H9 (cell line): Measurements from ENCODE around the gene METTL21C. TPM values are rescaled to one million over a fixed set of nuclear protein-coding genes. Genes with fewer than 3 reads are reported as not detected.

Source experiments
- DNase-seq: peaks from one replicate; pipeline ENCODE4 v3.0.0-alpha.2; 2017
- H2AFZ ChIP-seq: one replicate; pipeline ENCODE4 v1.6.1; 2013; ENCODE audit warnings: mild to moderate bottlenecking, low read length, control low read depth, moderate library complexity
- H2AK5ac ChIP-seq: 2 replicates; pipeline ENCODE4 v1.6.1; 2013; ENCODE audit warnings: low read length, control low read depth, mixed read lengths; ENCODE audit not compliant: insufficient read length
- H2BK120ac ChIP-seq: one replicate; pipeline ENCODE4 v1.6.1; 2013; ENCODE audit warnings: low read depth, mild to moderate bottlenecking, low read length, control low read depth, inconsistent platforms; ENCODE audit not compliant: poor library complexity, severe bottlenecking
- H2BK12ac ChIP-seq: 2 replicates; pipeline ENCODE4 v1.6.1; 2013; ENCODE audit warnings: low read length, control low read depth, mixed read lengths, low read depth; ENCODE audit not compliant: insufficient read length
- H2BK15ac ChIP-seq: 2 replicates; pipeline ENCODE4 v1.6.1; 2013; ENCODE audit warnings: low read depth, low read length, control low read depth
- H2BK20ac ChIP-seq: one replicate; pipeline ENCODE4 v1.6.1; 2013; ENCODE audit warnings: low read depth, mild to moderate bottlenecking, low read length, control low read depth, inconsistent platforms; ENCODE audit not compliant: poor library complexity, severe bottlenecking
- H2BK5ac ChIP-seq: 2 replicates; pipeline ENCODE4 v1.6.1; 2013; ENCODE audit warnings: low read length, control low read depth, mixed read lengths; ENCODE audit not compliant: insufficient read length
- H3K14ac ChIP-seq: 2 replicates; pipeline ENCODE4 v1.6.1; 2013; ENCODE audit warnings: low read length, control low read depth; ENCODE audit not compliant: insufficient read depth
- H3K18ac ChIP-seq: 2 replicates; pipeline ENCODE4 v1.6.1; 2013; ENCODE audit warnings: low read depth, mild to moderate bottlenecking, mixed read lengths, low read length, control low read depth; ENCODE audit not compliant: insufficient read length
- H3K23ac ChIP-seq: 2 replicates; pipeline ENCODE4 v1.6.1; 2013; ENCODE audit warnings: low read length, control low read depth, mixed read lengths, low read depth; ENCODE audit not compliant: insufficient read length
- H3K23me2 ChIP-seq: 2 replicates; pipeline ENCODE4 v1.6.1; 2013; ENCODE audit warnings: low read depth, mild to moderate bottlenecking, mixed read lengths, low read length, control low read depth; ENCODE audit not compliant: insufficient read length, poor library complexity, severe bottlenecking
- H3K27ac ChIP-seq: 2 replicates; pipeline ENCODE4 v1.5.1; 2013; ENCODE audit warnings: low read length, control low read depth, mixed read lengths, low read depth; ENCODE audit not compliant: insufficient read length
- H3K27me3 ChIP-seq: 2 replicates; pipeline ENCODE4 v1.6.1; 2013; ENCODE audit warnings: low read length, control low read depth, inconsistent platforms; ENCODE audit not compliant: insufficient read depth
- H3K4ac ChIP-seq: 2 replicates; pipeline ENCODE4 v1.6.1; 2013; ENCODE audit warnings: low read depth, mild to moderate bottlenecking, control low read depth, inconsistent platforms, low read length, moderate library complexity
- H3K4me1 ChIP-seq: 2 replicates; pipeline ENCODE4 v1.6.1; 2013; ENCODE audit warnings: low read length, control low read depth, inconsistent platforms; ENCODE audit not compliant: insufficient read depth
- H3K4me2 ChIP-seq: 2 replicates; pipeline ENCODE4 v1.6.1; 2013; ENCODE audit warnings: low read length, control low read depth, mixed read lengths; ENCODE audit not compliant: insufficient read length, insufficient read depth
- H3K56ac ChIP-seq: 2 replicates; pipeline ENCODE4 v1.6.1; 2013; ENCODE audit warnings: low read depth, mild to moderate bottlenecking, mixed read lengths, low read length, control low read depth; ENCODE audit not compliant: insufficient read length
- H3K79me1 ChIP-seq: 2 replicates; pipeline ENCODE4 v1.6.1; 2013; ENCODE audit warnings: low read depth, mild to moderate bottlenecking, moderate library complexity, low read length, control low read depth, inconsistent platforms; ENCODE audit not compliant: insufficient read depth, poor library complexity, severe bottlenecking
- H3K79me2 ChIP-seq: 2 replicates; pipeline ENCODE4 v1.6.1; 2013; ENCODE audit warnings: low read length, control low read depth, inconsistent platforms; ENCODE audit not compliant: insufficient read depth
- H3K9ac ChIP-seq: 2 replicates; pipeline ENCODE4 v1.6.1; 2013; ENCODE audit warnings: low read length, control low read depth, mixed read lengths; ENCODE audit not compliant: insufficient read length; ENCODE audit errors: extremely low read depth
- H3K9me3 ChIP-seq: one replicate; pipeline ENCODE4 v1.6.1; 2013; ENCODE audit warnings: low read depth, low read length, inconsistent platforms; ENCODE audit not compliant: control insufficient read depth
- H3T11ph ChIP-seq: one replicate; pipeline ENCODE4 v1.6.1; 2013; ENCODE audit warnings: mild to moderate bottlenecking, low read length, control low read depth, inconsistent platforms
- H4K20me1 ChIP-seq: one replicate; pipeline ENCODE4 v1.6.1; 2013; ENCODE audit not compliant: control insufficient read depth, insufficient read length, insufficient read depth
- H4K5ac ChIP-seq: 2 replicates; pipeline ENCODE4 v1.6.1; 2013; ENCODE audit warnings: low read depth, mild to moderate bottlenecking, mixed read lengths, low read length, control low read depth; ENCODE audit not compliant: insufficient read length
- H4K8ac ChIP-seq: replicated peaks from 2 replicates; pipeline ENCODE4 v1.6.1; 2013; ENCODE audit warnings: low read length, control low read depth, mixed read lengths, low read depth; ENCODE audit not compliant: insufficient read length
- H4K91ac ChIP-seq: 2 replicates; pipeline ENCODE4 v1.6.1; 2013; ENCODE audit warnings: low read depth, mild to moderate bottlenecking, moderate library complexity, mixed read lengths, low read length, control low read depth; ENCODE audit not compliant: insufficient read length
- H3K27ac Mint-ChIP-seq, 3 experiments: 2 replicates in 2 of 3; 3 replicates in 1 of 3; pipeline ENCODE4 v1.8.0; 2020 to 2021; ENCODE audit warnings: mixed read lengths in 3 of 3, mild to moderate bottlenecking in 1 of 3, moderate library complexity in 1 of 3
- H3K27me3 Mint-ChIP-seq: 2 replicates; pipeline ENCODE4 v1.8.0; 2021; ENCODE audit warnings: low read depth, mild to moderate bottlenecking, moderate library complexity, mixed read lengths
- H3K36me3 Mint-ChIP-seq, 3 experiments: 2 replicates in 2 of 3; 3 replicates in 1 of 3; pipeline ENCODE4 v1.8.0; 2020 to 2021; ENCODE audit warnings: low read depth in 3 of 3, mixed read lengths in 3 of 3; ENCODE audit not compliant: insufficient read depth in 1 of 3
- H3K4me1 Mint-ChIP-seq, 2 experiments: 2 replicates each; pipeline ENCODE4 v1.8.0; 2020; ENCODE audit warnings: mixed read lengths in 2 of 2
- H3K4me3 Mint-ChIP-seq, 2 experiments: 2 replicates in 1 of 2; 3 replicates in 1 of 2; pipeline ENCODE4 v1.8.0; 2020 to 2021; ENCODE audit warnings: mild to moderate bottlenecking in 2 of 2, mixed read lengths in 2 of 2, moderate library complexity in 1 of 2
- H3K9me3 Mint-ChIP-seq, 2 experiments: 2 replicates in 1 of 2; 3 replicates in 1 of 2; pipeline ENCODE4 v1.8.0; 2020; ENCODE audit warnings: mild to moderate bottlenecking in 2 of 2, mixed read lengths in 2 of 2, moderate library complexity in 1 of 2
- WGBS: extraction: QIAGEN DNeasy Blood & Tissue Kit; methylation state at CpG from one replicate; pipeline ENCODE4 v1.1.7; 2013; ENCODE audit warnings: missing lambda C conversion rate, low lambda C conversion rate, mixed read lengths; ENCODE audit not compliant: insufficient read length; ENCODE audit errors: extremely low coverage; 5-methylcytosine and 5-hydroxymethylcytosine counted together
- total RNA-seq: library from RNA; stranded (reverse); gene quantifications from 2 replicates; pipeline ENCODE4 v1.2.1, GENCODE V29; 2021
- TF ChIP-seq, protein P1 (sequence below): fragments of 200-600 bp; sonication (generic); conservative IDR thresholded peaks from 3 replicates; pipeline ENCODE4 v1.8.0; 2021; ENCODE audit warnings: antibody characterized with exemption, mild to moderate bottlenecking

The METTL21C gene
- total RNA-seq, 1 experiment from 2014 or later = not detected

DNA sequence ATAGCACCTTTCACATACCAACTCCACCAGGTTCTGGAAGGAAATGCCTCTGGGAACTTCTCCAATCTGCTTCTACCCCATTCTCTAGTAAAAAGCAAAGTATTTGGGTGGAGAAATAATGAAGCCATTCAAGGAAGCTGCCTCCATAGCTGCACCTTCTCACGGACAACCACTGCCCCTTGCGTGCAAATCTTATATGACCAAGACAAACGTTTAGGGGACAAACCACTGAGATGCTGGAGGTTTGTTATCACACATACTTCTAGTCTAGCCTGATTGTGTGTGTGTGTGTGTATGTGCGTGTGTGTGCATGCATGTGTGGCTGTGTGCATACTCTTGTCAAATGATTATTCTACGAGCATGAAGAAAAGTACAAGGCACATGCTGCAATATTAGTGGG is 6.5 kb upstream of the METTL21C start:
- no peaks in the 10 kb centered on the region for H3K9me3 ChIP-seq
- H2AK5ac ChIP-seq = no peak overlapping the region
- no peak overlapping the region for H4K91ac ChIP-seq
- no CpG with 5 or more reads among the region's 5 CpGs for WGBS
- peaks cover 4 to 6% of the 10 kb centered on the region in 2 experiments for H3K9me3 Mint-ChIP-seq
- H3K4ac ChIP-seq = no peak overlapping the region
- no peak overlapping the region for H2BK20ac ChIP-seq
- peaks cover 2% of the 10 kb centered on the region; the same call in 1 of the 2 replicates for H3K27me3 Mint-ChIP-seq
- no peaks in the 10 kb centered on the region for H4K20me1 ChIP-seq
- H3K14ac ChIP-seq = no peak overlapping the region
- H3K79me1 ChIP-seq = no peaks in the 10 kb centered on the region
- H2BK5ac ChIP-seq = no peak overlapping the region
- no peak overlapping the region for H3K27ac Mint-ChIP-seq
- H3K56ac ChIP-seq = no peak overlapping the region
- H2BK15ac ChIP-seq = no peak overlapping the region
- H3K27ac ChIP-seq = no peak overlapping the region
- TF ChIP-seq, protein P1, sequence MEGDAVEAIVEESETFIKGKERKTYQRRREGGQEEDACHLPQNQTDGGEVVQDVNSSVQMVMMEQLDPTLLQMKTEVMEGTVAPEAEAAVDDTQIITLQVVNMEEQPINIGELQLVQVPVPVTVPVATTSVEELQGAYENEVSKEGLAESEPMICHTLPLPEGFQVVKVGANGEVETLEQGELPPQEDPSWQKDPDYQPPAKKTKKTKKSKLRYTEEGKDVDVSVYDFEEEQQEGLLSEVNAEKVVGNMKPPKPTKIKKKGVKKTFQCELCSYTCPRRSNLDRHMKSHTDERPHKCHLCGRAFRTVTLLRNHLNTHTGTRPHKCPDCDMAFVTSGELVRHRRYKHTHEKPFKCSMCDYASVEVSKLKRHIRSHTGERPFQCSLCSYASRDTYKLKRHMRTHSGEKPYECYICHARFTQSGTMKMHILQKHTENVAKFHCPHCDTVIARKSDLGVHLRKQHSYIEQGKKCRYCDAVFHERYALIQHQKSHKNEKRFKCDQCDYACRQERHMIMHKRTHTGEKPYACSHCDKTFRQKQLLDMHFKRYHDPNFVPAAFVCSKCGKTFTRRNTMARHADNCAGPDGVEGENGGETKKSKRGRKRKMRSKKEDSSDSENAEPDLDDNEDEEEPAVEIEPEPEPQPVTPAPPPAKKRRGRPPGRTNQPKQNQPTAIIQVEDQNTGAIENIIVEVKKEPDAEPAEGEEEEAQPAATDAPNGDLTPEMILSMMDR = no peak
- no peak overlapping the region for H2AFZ ChIP-seq
- no peak overlapping the region for H2BK12ac ChIP-seq
- no peak overlapping the region for H3K18ac ChIP-seq
- no peak overlapping the region for H4K8ac ChIP-seq
- no peak overlapping the region for H3K4me2 ChIP-seq
- H3K23ac ChIP-seq = no peak overlapping the region
- no peak overlapping the region for H2BK120ac ChIP-seq
- no peaks in the 10 kb centered on the region for H3K79me2 ChIP-seq
- no peak overlapping the region for H3T11ph ChIP-seq
- peaks cover 2% of the 10 kb centered on the region; the same call in 1 of the 2 replicates for H3K4me1 ChIP-seq
- no peaks in the 10 kb centered on the region for H3K23me2 ChIP-seq
- no peak overlapping the region for H3K4me3 Mint-ChIP-seq
- peaks cover 4 to 13% of the 10 kb centered on the region in 2 experiments; a peak in 2 of 4 replicates for H3K4me1 Mint-ChIP-seq
- H3K36me3 Mint-ChIP-seq = peaks cover 0 to 4% (median 3%) of the 10 kb centered on the region in 3 experiments; a peak in 2 of 7 replicates
- H4K5ac ChIP-seq = no peak overlapping the region
- no peak overlapping the region for H3K9ac ChIP-seq
- DNase-seq = no peak
- H3K27me3 ChIP-seq = no peaks in the 10 kb centered on the region
